Hematopoietic multipotent progenitor cell treated with erythropoietin and hydrocortisone succinate and interleukin-3 and kit ligand, for 17 days (in vitro differentiated cells): ENCODE data around the gene CCDC88A.
"Not testable (repeated sequence)": the region's sequence is repeated elsewhere in the genome, so short reads cannot be mapped to it uniquely, and the experiment has no call there.

Experiments used
- DNase-seq: peaks from one replicate; pipeline ENCODE4 v3.0.0-alpha.2; 2015; ENCODE audit warnings: low spot score

Gene CCDC88A

GRCh38 chr2:55419679-55420438, at the start of gene CCDC88A:
Gene CCDC88A, minus strand, starts transcription at chr2:55419856. Its CDS starts 777 bp downstream, at chr2:55419079.
- DNase-seq, result peak; percentile 89

GRCh38 chr2:55461679-55462078, 42.0 kb upstream of the CCDC88A start:
- no peak for DNase-seq

- DNase-seq, result no peak
Measured at GRCh38 chr2:55460562-55460961, 40.9 kb upstream of the CCDC88A start.

GRCh38 chr2:55459714-55460274, 40.1 kb upstream of the CCDC88A start:
- DNase-seq, result no peak

- DNase-seq, result no peak
Measured at GRCh38 chr2:55459279-55459678, 39.6 kb upstream of the CCDC88A start.

GRCh38 chr2:55454121-55454520, 34.5 kb upstream of the CCDC88A start:
- DNase-seq, result no peak

- DNase-seq, result no peak
Measured at GRCh38 chr2:55452879-55453278, 33.2 kb upstream of the CCDC88A start.

GRCh38 chr2:55451699-55452098, 32.0 kb upstream of the CCDC88A start:
- no peak for DNase-seq

- not testable (repeated sequence) for DNase-seq
Measured at GRCh38 chr2:55450014-55450413, 30.4 kb upstream of the CCDC88A start.

GRCh38 chr2:55442045-55442760, 22.5 kb upstream of the CCDC88A start:
- not testable (repeated sequence) for DNase-seq

- DNase-seq, result no peak
Measured at GRCh38 chr2:55441280-55441892, 21.7 kb upstream of the CCDC88A start.

- no peak for DNase-seq
Measured at GRCh38 chr2:55439101-55439397, 19.4 kb upstream of the CCDC88A start.

GRCh38 chr2:55438391-55439100, 18.9 kb upstream of the CCDC88A start:
- no peak for DNase-seq

- no peak for DNase-seq
Measured at GRCh38 chr2:55437515-55438390, 18.1 kb upstream of the CCDC88A start.

GRCh38 chr2:55431982-55432627, 12.4 kb upstream of the CCDC88A start:
- peak; percentile 26 for DNase-seq

GRCh38 chr2:55430211-55430975, 10.7 kb upstream of the CCDC88A start:
- DNase-seq, result no peak

GRCh38 chr2:55428258-55428657, 8.6 kb upstream of the CCDC88A start:
- no peak for DNase-seq

- DNase-seq, result no peak
Measured at GRCh38 chr2:55425431-55425831, 5.8 kb upstream of the CCDC88A start.

GRCh38 chr2:55422876-55423665, 3.4 kb upstream of the CCDC88A start:
- DNase-seq, result no peak
